Right lobe of liver (tissue), 6 donors: ENCODE measurements around the gene KCNK7. TPM values are rescaled to one million over a fixed set of nuclear protein-coding genes. Genes with fewer than 3 reads are reported as not detected.

ENCODE experiments used
- ATAC-seq, 4 donors: fragments of 200-7000 bp; cut with Tn5 transposase; one replicate each; pipeline ENCODE4 v1.9.1; 2020; ENCODE audit warnings: mild to moderate bottlenecking in 4 of 4, moderate library complexity in 4 of 4
- DNase-seq, 3 donors: peaks; one replicate each; pipeline ENCODE4 v3.0.0-alpha.2; 2020
- H3K27ac ChIP-seq, 3 donors: fragments of 200-600 bp; one replicate each; pipeline ENCODE4 v1.8.0; 2022
- H3K27me3 ChIP-seq, 2 donors: fragments of 200-600 bp; one replicate each; pipeline ENCODE4 v1.8.0; 2022
- H3K36me3 ChIP-seq, 4 donors: fragments of 200-600 bp; sonication (generic) in 1 of 4; one replicate each; pipeline versions ENCODE4 v1.5.1 to v1.8.0; 2017 to 2022; ENCODE audit warnings: control low read depth in 1 of 4
- H3K4me1 ChIP-seq, 4 donors: fragments of 200-600 bp; sonication (generic) in 1 of 4; one replicate each; pipeline versions ENCODE4 v1.5.1 to v1.8.0; 2017 to 2022; ENCODE audit warnings: control low read depth in 1 of 4
- H3K4me3 ChIP-seq, 3 donors: fragments of 200-600 bp; one replicate each; pipeline ENCODE4 v1.8.0; 2022
- H3K9me3 ChIP-seq, 4 donors: fragments of 200-600 bp; sonication (generic) in 1 of 4; one replicate each; pipeline versions ENCODE4 v1.5.1 to v1.8.0; 2017 to 2022; ENCODE audit warnings: control low read depth in 1 of 4
- CTCF ChIP-seq, 4 donors: fragments of 200-600 bp in 3 of 4; fragments of 450-650 bp in 1 of 4; IDR thresholded peaks; one replicate each; pipeline versions ENCODE4 v1.5.1 to v1.8.0; 2016 to 2022; ENCODE audit warnings: antibody characterized with exemption in 4 of 4, mild to moderate bottlenecking in 2 of 4
- POLR2A ChIP-seq: fragments of 450-650 bp; IDR thresholded peaks from one replicate; pipeline ENCODE4 v1.6.1; 2017; ENCODE audit warnings: antibody characterized with exemption, mild to moderate bottlenecking
- WGBS: methylation state at CpG from one replicate; pipeline ENCODE4 v1.1.6; 2018; ENCODE audit warnings: low coverage, low lambda C conversion rate; ENCODE audit not compliant: insufficient coverage; ENCODE audit errors: missing lambda C conversion rate; 5-methylcytosine and 5-hydroxymethylcytosine counted together
- intact Hi-C, 2 donors: fragments of 100-400 bp; cut with DNase I; formaldehyde crosslinking; loops; one replicate each; pipeline versions ENCODE4 v1.11.2 to v1.14.1; 2022
- total RNA-seq, 6 experiments: library from RNA; depleted of rRNA in 2 of 6; stranded (reverse); fragments of >200 nt in 2 of 6; fragmentation: NEBNext Ultra II Directional in 3 of 6; extraction: Animal tissue kit (Norgen Biotek cat#: 25700) in 3 of 6; gene quantifications; one replicate each; pipeline versions ENCODE4 v1.1.0 to v1.2.4, GENCODE V29; 2016 to 2023
- donor health status: DM: no; HTN: yes; CAD: no.
- donor health status: DM: no; HTN: no; CAD: no.
- donor health status: DM: no; HTN: no; CAD: no.
- donor health status: DM: no; HTN: yes; CAD: no.
- donor health status: DM: no; HTN: yes; CAD: no.

The KCNK7 gene
- total RNA-seq, 6 experiments from 2014 or later: 0.31 TPM; not detected in 5

GRCh38 chr11:65611028-65611757, 15.6 kb upstream of the KCNK7 start:
- DNase-seq (peak in 2 of 3 donors; percentile 66 to 78), ATAC-seq (peak in 1 of 4 donors; percentile 1)
- Histone ChIP-seq H3K36me3 (peaks cover 0 to 21% (median 2%) of the 10 kb centered on the region in 4 donors), H3K4me3 (peak overlapping the region; percentile 99), H3K27me3 (no peaks in the 10 kb centered on the region), H3K9me3 (no peaks in the 10 kb centered on the region), H3K4me1 (peaks cover 0 to 31% (median 11%) of the 10 kb centered on the region in 4 donors), H3K27ac (peak overlapping the region; percentile 44 to 96 (median 95))
- no peak for TF ChIP-seq CTCF (IDR thresholded peaks at IDR 0.05)
- TF ChIP-seq POLR2A: no peak
- intact Hi-C loops: no loop called here
- WGBS: 48% methylated on average over 7 of the region's 10 CpGs

- no peak for TF ChIP-seq CTCF (IDR thresholded peaks at IDR 0.05)
- TF ChIP-seq POLR2A: no peak
- 10% methylated on average over 2 of the region's 6 CpGs for WGBS
- Histone ChIP-seq H3K36me3 (peaks cover 4 to 29% (median 8%) of the 10 kb centered on the region in 4 donors), H3K4me3 (peak overlapping the region in 2 of 3 donors; percentile 99), H3K27me3 (no peaks in the 10 kb centered on the region), H3K9me3 (no peaks in the 10 kb centered on the region), H3K4me1 (peaks cover 0 to 31% (median 11%) of the 10 kb centered on the region in 4 donors), H3K27ac (peak overlapping the region; percentile 44 to 96 (median 95))
- intact Hi-C loops: no loop called here
- DNase-seq (no peak), ATAC-seq (no peak)
These were observed 14.8 kb upstream of the KCNK7 start for GRCh38 chr11:65610404-65610803.

- Histone ChIP-seq H3K36me3 (peaks cover 6 to 37% (median 12%) of the 10 kb centered on the region in 4 donors), H3K27ac (no peak overlapping the region), H3K9me3 (no peaks in the 10 kb centered on the region), H3K4me1 (peaks cover 0 to 31% (median 11%) of the 10 kb centered on the region in 4 donors), H3K4me3 (no peak overlapping the region), H3K27me3 (no peaks in the 10 kb centered on the region)
- intact Hi-C loops: no loop called here
- DNase-seq: no peak
- no peak for ATAC-seq
- TF ChIP-seq CTCF (IDR thresholded peaks at IDR 0.05) (no peak), POLR2A (no peak)
- no CpG with 5 or more reads among the region's 5 CpGs for WGBS
These were observed 14.1 kb upstream of the KCNK7 start for GRCh38 chr11:65609665-65610064.

GRCh38 chr11:65609229-65609628, 13.6 kb upstream of the KCNK7 start:
- 37% methylated on average over 3 of the region's 3 CpGs for WGBS
- Histone ChIP-seq H3K9me3 (no peaks in the 10 kb centered on the region), H3K4me1 (peaks cover 0 to 31% (median 11%) of the 10 kb centered on the region in 4 donors), H3K4me3 (no peak overlapping the region), H3K27me3 (no peaks in the 10 kb centered on the region), H3K27ac (no peak overlapping the region), H3K36me3 (peaks cover 6 to 41% (median 14%) of the 10 kb centered on the region in 4 donors)
- DNase-seq (no peak), ATAC-seq (no peak)
- TF ChIP-seq POLR2A: no peak
- no peak for TF ChIP-seq CTCF (IDR thresholded peaks at IDR 0.05)
- intact Hi-C loops: no loop called here
